HG03103 (cell line): ENCODE measurements around the gene CNTN5.

Experiments used
- ATAC-seq: cut with Tn5 transposase; IDR thresholded peaks from one replicate; pipeline ENCODE4 v1.9.1; 2021; ENCODE audit warnings: low read depth; ENCODE audit not compliant: unreplicated experiment

The CNTN5 gene

DNA sequence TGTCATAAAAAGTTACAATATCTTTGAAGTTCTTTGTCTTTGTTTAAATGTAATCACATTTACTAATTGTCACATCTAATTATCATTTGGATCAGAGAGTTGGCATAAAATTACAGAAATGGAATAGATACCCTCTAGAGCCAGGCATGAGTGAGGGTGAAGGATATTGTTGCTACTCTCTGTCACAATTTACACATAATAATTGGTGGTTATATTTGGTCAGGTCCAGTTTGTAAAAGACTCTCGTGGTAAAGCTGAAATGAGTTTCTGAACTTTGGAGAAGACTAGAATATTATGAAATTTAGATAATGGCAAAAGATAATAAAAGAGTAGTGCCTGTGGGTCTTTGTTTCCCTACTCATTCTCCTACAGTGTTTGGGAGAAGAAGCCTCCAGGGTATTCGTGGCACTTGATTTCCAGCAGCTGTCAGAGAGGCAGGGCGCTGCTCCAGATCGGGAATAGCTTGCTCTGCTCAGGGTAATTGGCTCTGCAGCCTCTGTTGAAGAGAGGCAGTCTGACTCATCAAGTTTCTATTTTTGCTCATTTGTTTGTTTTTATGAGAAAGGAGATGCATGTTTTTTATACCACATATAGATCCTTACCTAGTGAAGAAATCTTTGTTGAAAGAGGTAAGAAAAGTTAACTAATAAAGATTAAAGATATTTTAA is 349.9 kb downstream of the CNTN5 start:
- no peak for ATAC-seq

- no peak for ATAC-seq
Measured at GRCh38 chr11:99371257-99371656, 350.5 kb downstream of the CNTN5 start.

DNA sequence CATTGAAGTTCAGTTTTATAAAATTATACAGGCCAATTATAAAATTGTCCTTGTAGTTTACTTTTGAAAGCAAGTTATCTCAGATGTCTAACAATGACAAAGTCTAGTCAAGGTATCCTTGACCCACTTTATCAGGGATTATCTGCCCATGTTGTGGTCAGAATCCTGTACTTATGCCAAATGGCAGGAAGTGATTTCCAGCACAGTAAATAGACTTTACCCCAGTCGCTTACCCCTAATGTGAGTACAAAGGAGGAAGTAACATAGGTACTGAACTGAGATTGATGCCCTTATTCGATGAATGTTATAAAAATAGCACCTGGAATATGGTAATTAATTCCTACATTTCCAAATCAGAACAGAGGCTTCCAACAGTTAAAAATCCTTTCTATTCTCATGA is 355.7 kb downstream of the CNTN5 start:
- ATAC-seq = no peak

DNA sequence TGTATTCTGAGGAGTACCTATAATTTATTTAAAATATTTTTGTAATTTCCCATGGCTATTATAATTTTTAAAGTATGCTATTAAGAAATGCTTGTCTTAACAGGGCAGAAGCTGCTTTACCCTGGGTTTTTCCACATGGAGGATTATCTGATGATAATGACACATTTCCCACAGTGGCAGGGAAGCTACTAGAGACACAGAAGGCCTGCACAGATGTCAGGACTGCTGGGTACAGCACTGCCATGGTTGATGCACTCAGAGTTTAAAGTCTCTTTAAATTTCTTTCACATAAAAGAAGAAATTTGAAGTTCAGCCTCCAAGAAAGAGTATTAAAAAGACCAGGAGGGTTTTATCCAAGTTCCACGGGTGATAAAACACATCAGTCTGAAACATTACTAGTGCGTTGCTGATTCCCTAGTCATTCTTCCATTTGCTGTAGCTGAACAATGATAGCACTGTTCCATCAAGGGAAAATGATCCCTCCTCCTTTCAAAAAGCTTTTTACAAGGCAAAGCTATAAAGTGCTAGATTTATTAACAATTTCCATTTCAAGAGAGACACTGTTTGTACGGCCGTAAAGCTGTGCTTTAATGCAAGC is 363.0 kb downstream of the CNTN5 start:
- ATAC-seq = no peak

GRCh38 chr11:99391245-99391644 is 370.5 kb downstream of the CNTN5 start:
- no peak for ATAC-seq

- ATAC-seq = no peak
Measured at GRCh38 chr11:99406345-99406744, 385.6 kb downstream of the CNTN5 start.

DNA sequence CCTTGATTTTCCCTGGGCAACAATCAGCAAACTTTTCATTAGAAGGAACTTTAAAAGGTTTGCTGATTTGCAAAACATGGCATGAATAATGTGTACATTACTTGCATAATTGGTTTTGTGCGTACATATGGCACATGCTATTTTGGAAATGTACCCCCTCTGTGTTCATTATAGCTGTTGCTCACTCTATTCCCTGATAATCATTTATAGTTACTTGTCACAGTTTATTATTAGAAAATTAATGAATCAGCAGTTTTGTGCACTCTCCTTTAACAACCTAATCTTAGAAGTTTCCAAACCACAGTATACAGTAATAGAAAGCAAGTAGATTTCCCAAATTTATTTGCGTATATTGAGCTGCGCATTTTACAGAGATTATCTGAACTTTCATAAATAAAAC is 389.9 kb downstream of the CNTN5 start:
- no peak for ATAC-seq

DNA sequence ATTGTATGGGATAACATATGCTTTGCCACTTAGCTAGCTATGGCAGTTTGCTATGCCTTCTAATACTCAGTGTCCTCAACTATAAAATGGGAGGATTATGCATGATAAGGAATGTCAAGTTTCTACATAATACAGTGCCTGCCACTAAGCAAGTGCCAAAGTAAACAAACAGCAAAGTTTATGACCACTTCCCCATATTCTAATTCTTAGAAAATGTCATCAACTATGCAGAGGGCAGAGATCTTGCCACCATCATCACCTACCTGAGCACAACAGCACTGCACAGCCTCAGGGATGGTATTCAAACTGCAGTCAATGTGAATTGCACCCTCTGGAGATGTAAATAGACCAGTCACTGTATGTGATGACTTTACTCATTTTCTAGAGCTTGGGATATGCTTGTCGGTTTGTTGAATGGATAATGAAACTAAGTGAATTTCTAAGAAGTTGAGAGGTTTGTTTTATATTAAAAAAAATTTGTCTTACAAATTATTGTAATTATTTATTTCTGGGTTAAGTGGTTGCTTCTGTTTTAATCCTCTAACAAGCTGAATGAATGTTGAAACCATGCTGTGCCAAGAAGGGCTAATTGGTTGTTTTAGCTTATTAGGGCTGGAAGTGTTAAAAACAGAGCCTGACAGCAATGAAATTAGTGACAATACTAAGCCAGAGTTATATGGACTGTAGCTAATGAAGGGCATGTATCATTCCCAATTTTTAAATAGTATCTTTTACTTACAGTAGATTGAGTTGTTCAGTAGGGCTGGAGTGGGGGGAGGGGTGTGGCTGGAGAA is 398.4 kb downstream of the CNTN5 start:
- no peak for ATAC-seq

DNA sequence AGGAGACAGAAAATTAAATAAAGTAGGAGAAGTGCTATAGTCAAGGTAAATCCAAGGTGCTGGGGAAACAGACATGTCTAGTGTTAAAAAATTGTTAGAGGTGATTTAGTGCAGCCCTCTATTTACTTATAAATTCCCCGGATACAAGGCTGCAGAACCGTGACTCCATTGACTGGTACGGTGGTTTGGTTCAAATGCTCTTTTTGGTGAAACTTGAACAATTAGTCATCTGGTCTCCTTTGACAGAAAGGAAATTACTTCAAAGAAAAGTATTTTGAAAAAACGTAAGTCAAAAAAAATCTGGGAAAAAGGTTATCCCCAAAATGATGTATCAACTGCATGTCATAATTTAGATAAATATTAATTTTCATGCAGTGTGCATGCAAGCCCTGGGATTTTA is 399.2 kb downstream of the CNTN5 start:
- ATAC-seq = no peak

DNA sequence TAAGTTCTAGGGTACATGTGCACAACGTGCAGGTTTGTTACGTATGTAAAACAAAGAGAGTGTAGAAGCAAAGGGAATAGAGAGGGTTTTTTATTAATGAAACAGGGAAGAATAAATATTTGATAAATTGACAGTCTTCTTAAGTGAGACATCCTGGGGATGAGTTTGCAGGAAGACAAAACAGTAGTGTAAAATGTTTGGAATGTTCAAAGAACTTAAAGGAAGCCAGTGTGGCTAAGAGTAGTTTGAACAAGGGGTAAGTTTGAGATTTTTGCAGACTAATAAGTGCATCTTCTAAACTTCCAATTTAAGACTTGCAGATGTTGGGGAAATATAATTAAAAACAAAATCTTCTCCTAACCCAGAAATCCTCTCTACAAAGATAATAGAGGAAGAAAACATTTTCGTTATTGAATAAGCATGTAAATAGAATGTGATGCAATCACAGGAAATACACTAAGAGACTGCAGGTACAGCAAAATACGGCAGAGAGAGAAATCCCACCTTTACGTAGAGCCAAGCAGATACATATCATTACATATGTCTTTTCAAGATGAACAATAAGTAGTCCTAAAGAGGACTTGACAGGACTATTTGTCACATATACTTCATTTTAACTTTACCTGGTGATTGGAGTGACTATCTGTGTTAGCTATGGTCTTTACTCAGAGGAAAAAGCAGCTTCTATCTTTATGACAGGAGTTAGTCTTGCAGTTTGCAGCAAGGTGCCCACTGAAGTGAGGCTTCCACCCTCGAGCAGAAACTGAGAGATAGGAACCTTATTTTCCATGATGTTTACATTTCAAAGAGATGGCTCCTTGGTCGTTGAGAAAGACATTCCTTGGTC is 402.1 kb downstream of the CNTN5 start:
- ATAC-seq = no peak

GRCh38 chr11:99423428-99423983 is 402.8 kb downstream of the CNTN5 start:
- ATAC-seq = no peak

DNA sequence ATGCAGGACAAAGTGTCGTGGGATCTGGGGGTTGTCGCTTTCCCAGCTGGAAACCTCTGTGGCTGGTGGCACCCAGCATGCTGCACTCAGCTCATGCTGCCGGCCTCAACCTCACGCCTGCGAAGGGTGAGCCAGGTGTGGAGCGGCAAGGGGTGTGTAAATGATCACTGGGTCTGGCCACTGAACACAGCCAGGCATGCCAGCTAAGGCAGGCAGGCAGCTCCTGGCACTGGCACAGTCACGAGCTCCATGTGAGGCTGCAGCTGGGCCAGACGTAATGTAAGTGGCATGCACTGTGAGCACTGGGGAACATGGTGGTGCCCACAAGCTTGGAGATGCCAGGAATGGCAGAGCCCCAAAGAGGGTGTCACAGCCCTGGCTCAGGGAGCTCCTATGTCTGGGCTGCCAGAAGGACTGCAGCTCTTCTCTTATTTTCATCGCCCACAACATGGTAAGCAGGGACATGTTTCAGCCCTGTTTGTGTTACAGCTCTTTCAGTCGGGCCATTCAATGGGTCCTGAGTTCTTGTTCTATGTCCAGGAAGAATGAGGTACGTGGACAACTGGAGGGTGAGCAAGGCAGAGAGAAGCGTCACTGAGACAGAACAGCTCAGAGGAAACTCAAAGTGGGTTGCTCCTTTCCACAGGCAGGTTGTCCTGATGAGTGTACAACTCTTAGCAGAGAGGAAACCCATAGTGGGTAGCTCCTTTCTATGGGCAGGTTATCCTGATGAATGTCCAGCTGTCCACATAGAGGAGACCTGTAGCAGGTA is 403.8 kb downstream of the CNTN5 start:
- ATAC-seq = no peak

- no peak for ATAC-seq
Measured at GRCh38 chr11:99425596-99425995, 404.8 kb downstream of the CNTN5 start.

DNA sequence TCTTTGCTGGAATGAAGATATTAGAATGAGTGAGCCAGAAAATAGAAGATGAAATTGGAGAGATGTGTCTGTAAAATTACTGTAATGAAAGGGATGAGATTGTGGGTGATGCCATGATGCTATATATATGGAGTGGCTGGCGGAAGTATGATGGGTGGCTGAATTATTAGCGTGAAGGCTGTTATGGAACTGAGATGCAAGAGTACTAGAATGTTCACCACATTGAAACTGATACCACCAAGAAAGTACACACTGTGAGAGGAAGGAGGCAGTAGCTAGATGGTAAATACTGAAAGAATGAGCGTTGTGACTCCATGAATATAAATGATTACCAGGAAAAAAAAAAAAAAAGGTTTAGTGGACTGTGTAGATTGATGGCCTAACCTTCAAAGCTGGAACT is 411.9 kb downstream of the CNTN5 start:
- ATAC-seq = no peak

DNA sequence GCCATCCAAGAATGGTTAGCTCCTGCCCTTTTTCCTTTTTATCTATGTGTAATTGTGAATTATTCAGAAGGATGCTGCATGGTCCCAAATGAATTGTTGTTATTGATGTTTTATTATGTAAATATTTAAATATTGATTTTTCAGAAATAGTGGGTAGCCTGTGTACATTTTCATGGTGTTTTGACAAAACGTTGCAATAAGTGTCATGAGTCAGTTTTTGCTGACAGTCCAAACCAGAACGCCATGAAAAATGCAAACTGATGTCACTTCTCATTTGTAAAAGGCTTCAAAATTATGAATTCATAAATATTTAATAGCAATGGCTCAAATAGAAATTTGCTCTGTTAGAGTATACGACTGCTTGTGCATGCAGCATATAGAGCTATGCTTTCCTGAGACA is 422.5 kb downstream of the CNTN5 start:
- no peak for ATAC-seq

GRCh38 chr11:99446400-99446799 is 425.7 kb downstream of the CNTN5 start:
- no peak for ATAC-seq

DNA sequence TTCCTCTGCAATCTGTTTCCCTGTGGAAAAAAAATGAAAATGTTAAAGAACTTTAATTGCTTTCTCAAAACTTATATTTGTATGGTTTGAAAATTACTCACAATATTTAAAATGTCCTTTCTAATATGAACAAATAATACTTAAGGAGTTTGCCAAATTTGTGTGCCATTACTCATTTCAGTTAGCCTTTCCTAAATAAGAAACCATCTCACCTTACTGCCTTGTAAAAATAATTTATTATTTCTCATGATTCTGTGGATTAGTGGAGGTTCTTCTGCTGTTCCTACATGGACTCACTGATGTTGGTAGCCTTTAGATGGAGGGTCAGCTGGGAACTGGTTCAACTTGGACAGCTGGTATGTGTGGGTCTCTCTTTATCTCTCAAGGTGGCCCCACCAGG is 428.6 kb downstream of the CNTN5 start:
- ATAC-seq = no peak

GRCh38 chr11:99452075-99452474 is 431.3 kb downstream of the CNTN5 start:
- no peak for ATAC-seq

DNA sequence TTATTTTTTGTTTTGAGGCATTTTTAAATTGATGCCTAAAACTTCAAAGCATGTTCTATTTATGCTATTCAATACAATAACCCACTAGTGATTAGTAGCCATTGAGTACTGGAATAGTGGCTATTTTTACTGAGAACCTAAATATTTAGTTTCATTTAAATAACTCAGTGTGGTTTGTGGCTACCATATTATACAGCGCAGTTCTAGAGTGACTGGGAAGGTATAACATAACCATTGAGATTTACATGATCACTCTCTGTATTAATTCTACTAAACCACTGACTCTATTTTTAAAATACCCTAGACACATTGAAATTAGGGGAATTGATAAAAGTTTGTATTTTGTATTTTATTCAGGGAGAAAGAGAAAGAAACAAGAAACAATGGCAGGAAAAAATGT is 441.2 kb downstream of the CNTN5 start:
- ATAC-seq = no peak

DNA sequence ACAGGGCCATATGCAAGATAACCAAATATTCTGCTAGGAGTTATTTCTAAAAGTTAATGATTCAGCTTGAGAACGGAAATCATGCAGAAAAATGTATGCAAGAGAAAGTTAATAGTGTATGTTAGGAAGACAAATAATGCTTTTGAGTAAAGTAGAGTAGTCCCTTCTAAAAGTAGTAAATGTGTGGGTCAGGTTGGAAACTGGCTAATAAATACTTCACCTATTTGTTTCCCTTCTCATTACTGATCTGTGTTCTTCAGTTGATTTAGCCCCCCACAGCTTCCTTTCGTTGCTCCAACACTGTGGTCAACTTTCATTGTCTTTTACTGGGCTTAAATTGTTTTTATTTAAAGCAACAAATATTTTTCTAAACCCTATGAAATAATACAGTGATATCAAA is 444.2 kb downstream of the CNTN5 start:
- ATAC-seq = no peak
